ENCODE results near the gene VIL1. TPM values are rescaled to one million over a fixed set of nuclear protein-coding genes. Genes with fewer than 3 reads are reported as not detected.
A peak's percentile ranks its signal among the peaks of the same experiment; 100 is the strongest.

Gene VIL1
- total and polyA plus RNA-seq, 9 of the 15 experiments (the other 6 are each of a cell fraction or from before 2014, with no cell fraction given): 0.51 to 2.7 (median 1.2) TPM

GRCh38 chr2:218395826-218396687 is 22.9 kb upstream of the VIL1 start (continued):
- TF ChIP-seq AFF4 (CRISPR knock-in tag; IDR thresholded peaks at IDR 0.05) (peak; percentile 84; the same call in 1 of the 2 replicates), ZBTB33 (CRISPR knock-in tag; IDR thresholded peaks at IDR 0.05) (peak; percentile 68), ELF1 (tag; IDR thresholded peaks at IDR 0.05) (peak; percentile 61; the same call in 1 of the 2 replicates), JUND (IDR thresholded peaks at IDR 0.05; ENCODE audit: borderline replicate concordance, low read depth, low read length) (0 out of 2 replicates have a peak, but pooled peaks have one; percentile 29), JUND (tag; IDR thresholded peaks at IDR 0.05; ENCODE audit: borderline replicate concordance, low read depth, low read length) (no peak; the same call in 2 of the 3 replicates), ZNF232 (CRISPR knock-in tag; IDR thresholded peaks at IDR 0.05) (peak; percentile 31; the same call in 1 of the 2 replicates), ETS2 (tag; IDR thresholded peaks at IDR 0.05; ENCODE audit: borderline replicate concordance, poor library complexity, severe bottlenecking) (no peak), IRF2 (CRISPR knock-in tag; IDR thresholded peaks at IDR 0.05) (no peak), ZNF668 (CRISPR knock-in tag; IDR thresholded peaks at IDR 0.05) (no peak), TFAM (CRISPR knock-in tag; conservative IDR thresholded peaks at IDR 0.05) (no peak)

Data from K562 (cell line).